ENCODE data around the gene XPNPEP3.

GRCh38 chr22:40979871-40980270 is 122.9 kb downstream of the XPNPEP3 start:
- TF ChIP-seq, protein P1, sequence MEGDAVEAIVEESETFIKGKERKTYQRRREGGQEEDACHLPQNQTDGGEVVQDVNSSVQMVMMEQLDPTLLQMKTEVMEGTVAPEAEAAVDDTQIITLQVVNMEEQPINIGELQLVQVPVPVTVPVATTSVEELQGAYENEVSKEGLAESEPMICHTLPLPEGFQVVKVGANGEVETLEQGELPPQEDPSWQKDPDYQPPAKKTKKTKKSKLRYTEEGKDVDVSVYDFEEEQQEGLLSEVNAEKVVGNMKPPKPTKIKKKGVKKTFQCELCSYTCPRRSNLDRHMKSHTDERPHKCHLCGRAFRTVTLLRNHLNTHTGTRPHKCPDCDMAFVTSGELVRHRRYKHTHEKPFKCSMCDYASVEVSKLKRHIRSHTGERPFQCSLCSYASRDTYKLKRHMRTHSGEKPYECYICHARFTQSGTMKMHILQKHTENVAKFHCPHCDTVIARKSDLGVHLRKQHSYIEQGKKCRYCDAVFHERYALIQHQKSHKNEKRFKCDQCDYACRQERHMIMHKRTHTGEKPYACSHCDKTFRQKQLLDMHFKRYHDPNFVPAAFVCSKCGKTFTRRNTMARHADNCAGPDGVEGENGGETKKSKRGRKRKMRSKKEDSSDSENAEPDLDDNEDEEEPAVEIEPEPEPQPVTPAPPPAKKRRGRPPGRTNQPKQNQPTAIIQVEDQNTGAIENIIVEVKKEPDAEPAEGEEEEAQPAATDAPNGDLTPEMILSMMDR (IDR thresholded peaks at IDR 0.05) = no peak
- TF ChIP-seq EP300 (IDR thresholded peaks at IDR 0.05) = no peak

All from tibial nerve (tissue), 4 donors.